GM18520 (cell line): ENCODE data around the gene CHST3.
"Not testable (repeated sequence)": the region's sequence is repeated elsewhere in the genome, so short reads cannot be mapped to it uniquely, and the experiment has no call there.

Source experiments
- ATAC-seq: cut with Tn5 transposase; IDR thresholded peaks from one replicate; pipeline ENCODE4 v1.9.1; 2021; ENCODE audit not compliant: unreplicated experiment

CHST3 gene

GRCh38 chr10:71964098-71964742, at the start of gene CHST3:
CHST3 (plus strand) TSS chr10:71964395; CDS start chr10:72005843, 41,448 bp downstream.
- ATAC-seq, result no peak

- no peak for ATAC-seq
Measured at GRCh38 chr10:71916827-71917226, 47.4 kb upstream of the CHST3 start.

- no peak for ATAC-seq
Measured at GRCh38 chr10:71918992-71919391, 45.2 kb upstream of the CHST3 start.

- not testable (repeated sequence) for ATAC-seq
Measured at GRCh38 chr10:71919956-71920539, 44.1 kb upstream of the CHST3 start.

- no peak for ATAC-seq
Measured at GRCh38 chr10:71920540-71921323, 43.5 kb upstream of the CHST3 start.

- no peak for ATAC-seq
Measured at GRCh38 chr10:71921324-71922027, 42.7 kb upstream of the CHST3 start.

GRCh38 chr10:71923138-71923692, 41.0 kb upstream of the CHST3 start:
- no peak for ATAC-seq

- no peak for ATAC-seq
Measured at GRCh38 chr10:71924771-71925170, 39.4 kb upstream of the CHST3 start.

- ATAC-seq, result no peak
Measured at GRCh38 chr10:71927159-71927558, 37.0 kb upstream of the CHST3 start.

- ATAC-seq, result no peak
Measured at GRCh38 chr10:71927776-71928592, 36.2 kb upstream of the CHST3 start.

GRCh38 chr10:71931295-71931694, 32.9 kb upstream of the CHST3 start:
- no peak for ATAC-seq

GRCh38 chr10:71933651-71934050, 30.5 kb upstream of the CHST3 start:
- no peak for ATAC-seq

- ATAC-seq, result no peak
Measured at GRCh38 chr10:71938211-71938610, 26.0 kb upstream of the CHST3 start.

GRCh38 chr10:71939304-71939703, 24.9 kb upstream of the CHST3 start:
- ATAC-seq, result no peak

GRCh38 chr10:71939861-71940474, 24.2 kb upstream of the CHST3 start:
- ATAC-seq, result no peak

- ATAC-seq, result no peak
Measured at GRCh38 chr10:71940752-71941151, 23.4 kb upstream of the CHST3 start.

- no peak for ATAC-seq
Measured at GRCh38 chr10:71941318-71941717, 22.9 kb upstream of the CHST3 start.

- ATAC-seq, result no peak
Measured at GRCh38 chr10:71945819-71946474, 18.2 kb upstream of the CHST3 start.

- ATAC-seq, result no peak
Measured at GRCh38 chr10:71946700-71947099, 17.5 kb upstream of the CHST3 start.
